ENCODE results near the gene TRIM63. TPM values are rescaled to one million over a fixed set of nuclear protein-coding genes. Genes with fewer than 3 reads are reported as not detected.

The TRIM63 gene
- total RNA-seq, 4 donors from 2014 or later = 0.51 to 1.6 (median 1.2) TPM

GRCh38 chr1:26031196-26031595 is 36.2 kb downstream of the TRIM63 start:
- no peak for TF ChIP-seq CTCF (IDR thresholded peaks at IDR 0.05; ENCODE audit: low read depth)

DNA sequence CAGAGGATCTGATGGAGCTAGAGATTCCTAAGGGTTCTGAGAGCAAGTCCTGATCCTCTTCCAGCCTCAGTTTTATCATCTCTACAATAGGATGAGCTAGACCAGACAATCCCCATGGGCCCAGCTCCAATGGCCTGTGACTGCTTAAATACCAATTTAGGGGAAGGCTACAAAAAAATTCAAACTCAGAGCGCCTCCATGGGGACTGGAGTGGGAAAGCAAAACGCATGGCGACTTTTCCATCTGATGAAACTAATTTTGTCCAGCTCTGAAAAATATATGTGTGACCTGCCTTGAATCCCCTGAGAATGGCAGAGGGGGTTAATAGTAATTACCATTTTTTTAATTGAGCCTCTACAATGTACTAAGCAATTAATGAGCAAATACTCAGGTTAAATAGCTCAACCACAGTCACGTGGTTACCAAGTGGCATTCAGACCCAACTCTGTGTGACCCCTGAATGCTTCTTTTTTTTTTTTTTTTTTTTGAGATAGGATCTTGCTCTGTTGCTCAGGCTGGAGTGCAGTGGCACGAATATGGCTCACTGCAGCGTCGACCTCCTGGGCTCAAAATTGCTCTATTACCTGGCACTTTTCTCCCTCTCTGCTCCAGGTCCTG is 37.5 kb downstream of the TRIM63 start:
- TF ChIP-seq CTCF (IDR thresholded peaks at IDR 0.05; ENCODE audit: low read depth) = no peak

DNA sequence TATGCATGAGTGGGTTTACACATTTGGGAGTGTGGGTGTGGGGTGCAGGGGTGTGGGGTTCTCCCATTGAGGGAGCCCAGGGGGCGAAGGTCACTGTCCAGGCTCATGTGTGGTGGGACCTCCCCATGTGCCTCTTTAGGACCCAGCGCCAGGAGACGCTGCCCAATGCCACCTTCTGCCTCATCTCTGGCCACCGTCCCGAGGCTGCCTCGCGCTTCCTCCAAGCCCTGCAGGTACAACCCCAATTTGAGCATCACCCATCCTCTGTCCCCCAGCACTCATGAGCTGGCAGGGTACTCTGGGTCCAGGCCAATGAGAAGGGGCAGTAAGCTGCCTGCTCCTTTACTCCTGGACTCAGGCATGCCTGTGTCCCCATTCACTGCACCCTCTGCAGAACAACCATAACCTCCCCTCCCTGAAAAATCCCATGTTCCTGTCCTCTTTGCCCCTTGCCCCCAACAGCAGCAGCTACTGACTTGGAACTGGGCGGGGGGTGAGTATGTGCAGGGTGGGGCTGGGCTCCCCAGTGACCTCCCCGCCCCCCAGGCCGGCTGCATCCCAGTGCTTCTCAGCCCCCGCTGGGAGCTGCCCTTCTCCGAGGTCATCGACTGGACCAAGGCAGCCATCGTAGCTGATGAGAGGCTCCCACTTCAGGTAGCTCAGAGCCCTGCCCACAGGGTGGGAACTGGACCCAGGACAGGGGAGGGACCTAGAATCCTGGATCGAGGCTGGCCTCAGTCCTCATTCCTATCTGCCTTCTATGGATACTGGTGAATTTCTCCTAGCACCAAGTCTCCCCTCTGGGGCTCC is 38.2 kb downstream of the TRIM63 start:
- no peak for TF ChIP-seq CTCF (IDR thresholded peaks at IDR 0.05; ENCODE audit: low read depth)

DNA sequence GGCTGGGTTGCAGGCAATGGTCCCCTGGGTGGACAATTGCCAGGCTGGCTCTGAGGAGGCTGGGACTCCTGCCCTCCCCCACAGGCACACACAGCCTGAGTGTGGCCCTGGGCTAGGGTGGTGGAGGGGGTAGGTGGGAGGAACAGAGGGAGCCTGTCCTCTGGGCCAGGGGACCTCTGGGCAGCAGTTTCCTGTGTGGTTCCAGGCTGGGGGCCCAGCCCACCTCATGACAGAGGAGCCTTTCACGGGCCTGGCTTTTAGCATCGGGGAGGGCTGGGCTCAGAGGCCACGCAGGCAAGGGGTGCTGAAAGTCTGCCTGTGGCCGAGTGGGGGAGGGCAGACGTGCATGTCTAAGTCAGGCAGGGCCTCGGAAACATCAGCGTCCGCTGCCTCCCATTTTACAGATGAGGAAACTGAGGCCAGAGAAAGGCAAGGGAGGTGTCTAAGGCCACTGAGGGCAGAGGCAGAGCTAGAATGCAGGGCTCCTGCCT is 38.9 kb downstream of the TRIM63 start:
- no peak for TF ChIP-seq CTCF (IDR thresholded peaks at IDR 0.05; ENCODE audit: low read depth)

DNA sequence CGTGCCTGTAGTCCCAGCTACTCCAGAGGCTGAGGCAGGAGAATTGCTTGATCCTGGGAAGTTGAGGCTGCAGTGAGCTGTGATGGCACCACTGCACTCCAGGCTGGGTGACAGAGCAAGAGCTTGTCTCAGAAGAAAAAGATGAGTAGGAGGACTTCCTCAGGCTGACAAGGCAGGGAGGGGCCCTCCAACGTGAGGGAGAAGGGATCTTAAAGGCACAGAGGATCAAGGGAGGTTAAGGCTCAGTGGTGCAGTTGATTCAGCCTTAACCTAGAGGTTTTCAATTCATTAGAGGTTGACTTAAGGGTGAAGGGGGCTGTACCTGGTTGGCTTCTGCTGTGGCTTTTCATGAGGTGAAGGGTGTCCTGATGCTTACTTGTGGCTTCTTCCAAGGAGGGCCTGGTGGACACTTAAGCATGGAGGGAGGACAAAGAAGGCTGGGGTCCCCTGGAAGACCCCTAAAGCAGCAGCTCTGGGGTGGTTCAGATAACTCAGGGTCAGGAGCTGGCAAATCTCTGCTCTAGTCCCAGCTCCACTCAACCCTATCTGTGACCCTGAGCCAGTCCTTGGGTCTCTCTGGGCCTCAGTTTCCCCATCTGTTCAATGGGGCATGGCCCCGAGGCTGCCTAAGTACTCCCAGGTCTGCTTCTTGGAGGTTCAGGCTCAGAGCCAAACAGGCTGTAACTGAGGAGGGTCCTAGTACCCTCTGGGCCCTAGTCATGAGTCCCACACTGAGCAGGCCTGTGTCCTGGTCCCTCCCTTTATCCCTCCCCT is 39.5 kb downstream of the TRIM63 start:
- no peak for TF ChIP-seq CTCF (IDR thresholded peaks at IDR 0.05; ENCODE audit: low read depth)

- no peak for TF ChIP-seq CTCF (IDR thresholded peaks at IDR 0.05; ENCODE audit: low read depth)
Observed at GRCh38 chr1:26025517-26025916, 41.9 kb downstream of the TRIM63 start.

GRCh38 chr1:26025060-26025459 is 42.4 kb downstream of the TRIM63 start:
- TF ChIP-seq CTCF (IDR thresholded peaks at IDR 0.05; ENCODE audit: low read depth) = no peak

Measured in subcutaneous adipose tissue (tissue), 4 donors.